Tibial nerve (tissue), 3 donors: Measurements from ENCODE around the gene OTOA.

Experiments
- POLR2A ChIP-seq, 2 donors: fragments of 450-650 bp; IDR thresholded peaks; one replicate each; pipeline ENCODE4 v1.6.1; 2017; ENCODE audit warnings: antibody characterized with exemption in 2 of 2, mild to moderate bottlenecking in 2 of 2, moderate library complexity in 2 of 2
- TF ChIP-seq, protein P1 (sequence below), 5 experiments: fragments of 200-600 bp in 3 of 5; fragments of 450-650 bp in 2 of 5; sonication (generic) in 3 of 5; IDR thresholded peaks; one replicate each; pipeline ENCODE4 v1.5.1; 2016 to 2019; ENCODE audit warnings: antibody characterized with exemption in 5 of 5, mild to moderate bottlenecking in 3 of 5, moderate library complexity in 2 of 5

DNA sequence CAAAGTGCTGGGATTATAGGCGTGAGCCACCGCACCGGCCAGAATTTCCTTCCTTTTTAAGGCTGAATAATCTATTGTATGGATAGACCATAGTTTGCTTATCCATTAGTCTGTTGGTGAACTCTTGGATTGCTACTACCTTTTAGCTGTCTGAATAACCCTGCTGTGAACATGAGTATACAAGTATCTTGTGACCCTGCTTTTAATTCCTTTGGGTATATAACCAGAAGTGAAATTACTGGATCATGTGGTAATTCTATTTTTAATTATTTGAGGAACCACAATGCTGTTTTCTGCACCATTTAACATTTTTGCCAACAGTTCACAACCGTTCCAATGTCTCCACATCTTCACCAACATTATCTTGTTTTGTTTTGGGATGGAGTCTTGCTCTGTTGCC lies 4.6 kb upstream of the OTOA start:
- TF ChIP-seq POLR2A (IDR thresholded peaks at IDR 0.05): no peak
- TF ChIP-seq, protein P1, sequence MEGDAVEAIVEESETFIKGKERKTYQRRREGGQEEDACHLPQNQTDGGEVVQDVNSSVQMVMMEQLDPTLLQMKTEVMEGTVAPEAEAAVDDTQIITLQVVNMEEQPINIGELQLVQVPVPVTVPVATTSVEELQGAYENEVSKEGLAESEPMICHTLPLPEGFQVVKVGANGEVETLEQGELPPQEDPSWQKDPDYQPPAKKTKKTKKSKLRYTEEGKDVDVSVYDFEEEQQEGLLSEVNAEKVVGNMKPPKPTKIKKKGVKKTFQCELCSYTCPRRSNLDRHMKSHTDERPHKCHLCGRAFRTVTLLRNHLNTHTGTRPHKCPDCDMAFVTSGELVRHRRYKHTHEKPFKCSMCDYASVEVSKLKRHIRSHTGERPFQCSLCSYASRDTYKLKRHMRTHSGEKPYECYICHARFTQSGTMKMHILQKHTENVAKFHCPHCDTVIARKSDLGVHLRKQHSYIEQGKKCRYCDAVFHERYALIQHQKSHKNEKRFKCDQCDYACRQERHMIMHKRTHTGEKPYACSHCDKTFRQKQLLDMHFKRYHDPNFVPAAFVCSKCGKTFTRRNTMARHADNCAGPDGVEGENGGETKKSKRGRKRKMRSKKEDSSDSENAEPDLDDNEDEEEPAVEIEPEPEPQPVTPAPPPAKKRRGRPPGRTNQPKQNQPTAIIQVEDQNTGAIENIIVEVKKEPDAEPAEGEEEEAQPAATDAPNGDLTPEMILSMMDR (IDR thresholded peaks at IDR 0.05): no peak
